A673 (cell line): ENCODE data around the gene CUL1. TPM values are rescaled to one million over a fixed set of nuclear protein-coding genes. Genes with fewer than 3 reads are reported as not detected.

Experiments used
- BruUV-seq: library from RNA; stranded (reverse); fragments of 400-500 nt; replicated peaks from 2 replicates; lab custom pipeline; 2021; lab: Mats Ljungman, UMichigan
- CTCF ChIA-PET: fragments of 300-600 bp; sonication (Branson Sonifier 250); formaldehyde crosslinking; loops from one replicate; lab custom pipeline; 2022; ENCODE audit warnings: antibody characterized with exemption; lab: Charles Lee
- POLR2A ChIA-PET: fragments of 300-600 bp; sonication (Branson Sonifier 250); formaldehyde crosslinking; loops from one replicate; lab custom pipeline; 2022; ENCODE audit warnings: antibody characterized with exemption; ENCODE audit not compliant: low non-redundant PET; lab: Charles Lee
- DNase-seq: peaks from one replicate; pipeline ENCODE4 v3.0.0-alpha.2; 2015; ENCODE audit warnings: low spot score
- H3K27ac ChIP-seq: fragments of 200-600 bp; sonication (generic); 2 replicates; pipeline ENCODE4 v1.5.1; 2016; ENCODE audit warnings: mixed run types, low read depth, mild to moderate bottlenecking, mixed read lengths, antibody characterized with exemption, low read length; ENCODE audit not compliant: poor library complexity, severe bottlenecking
- H3K27me3 ChIP-seq: fragments of 200-600 bp; sonication (generic); replicated peaks from 2 replicates; pipeline ENCODE4 v1.6.1; 2017; ENCODE audit warnings: mixed run types, low read depth, mild to moderate bottlenecking, mixed read lengths, antibody characterized with exemption, low read length; ENCODE audit not compliant: insufficient read depth, poor library complexity
- H3K36me3 ChIP-seq: fragments of 200-600 bp; sonication (generic); 2 replicates; pipeline ENCODE4 v1.6.1; 2016; ENCODE audit warnings: mixed run types, mild to moderate bottlenecking, mixed read lengths, antibody characterized with exemption, low read length; ENCODE audit not compliant: insufficient read depth, poor library complexity, severe bottlenecking
- H3K4me1 ChIP-seq: fragments of 200-600 bp; sonication (generic); 2 replicates; pipeline ENCODE4 v1.6.1; 2017; ENCODE audit warnings: mixed run types, mild to moderate bottlenecking, mixed read lengths, antibody characterized with exemption, low read length; ENCODE audit not compliant: insufficient read depth, poor library complexity, severe bottlenecking
- H3K4me3 ChIP-seq: fragments of 200-600 bp; sonication (generic); 2 replicates; pipeline ENCODE4 v1.5.1; 2016; ENCODE audit warnings: low read depth, mixed run types, mild to moderate bottlenecking, mixed read lengths, low read length; ENCODE audit not compliant: poor library complexity, severe bottlenecking
- H3K9me3 ChIP-seq: fragments of 200-600 bp; sonication (generic); 2 replicates; pipeline ENCODE4 v1.6.1; 2016; ENCODE audit warnings: mixed run types, low read depth, mild to moderate bottlenecking, mixed read lengths, antibody characterized with exemption, low read length; ENCODE audit not compliant: poor library complexity, severe bottlenecking
- EZH2 ChIP-seq: fragments of 200-600 bp; sonication (generic); IDR thresholded peaks from 2 replicates; pipeline ENCODE4 v1.6.1; 2017; ENCODE audit warnings: borderline replicate concordance, low read depth, mild to moderate bottlenecking, mixed read lengths, antibody characterized with exemption, low read length; ENCODE audit not compliant: poor library complexity, severe bottlenecking
- intact Hi-C: fragments of 100-400 bp; cut with micrococcal nuclease; formaldehyde crosslinking; loops from one replicate; pipeline ENCODE4 v1.10.0; 2022; ENCODE audit not compliant: unreplicated experiment
- total RNA-seq: library from RNA; stranded (reverse); gene quantifications from 2 replicates; pipeline ENCODE4 v1.2.3, GENCODE V29; 2021
- TF ChIP-seq, protein P1 (sequence below): fragments of 300-800, 200-600 bp; sonication (generic); conservative IDR thresholded peaks from 2 replicates; pipeline ENCODE4 v1.5.1; 2017; ENCODE audit warnings: low read depth, mild to moderate bottlenecking, antibody characterized with exemption, low read length, moderate library complexity, mixed read lengths

CUL1 gene
- total RNA-seq, 1 experiment from 2014 or later, result 75.5 TPM

GRCh38 chr7:148657929-148658328 is 40.8 kb upstream of the CUL1 start:
- no peaks in the 10 kb centered on the region for H3K27me3 ChIP-seq
- no peaks in the 10 kb centered on the region for H3K4me1 ChIP-seq
- ChIA-PET POLR2A (no interaction called here), CTCF (no interaction called here)
- H3K27ac ChIP-seq, result no peak overlapping the region
- no peaks in the 10 kb centered on the region for H3K9me3 ChIP-seq
- TF ChIP-seq, protein P1, sequence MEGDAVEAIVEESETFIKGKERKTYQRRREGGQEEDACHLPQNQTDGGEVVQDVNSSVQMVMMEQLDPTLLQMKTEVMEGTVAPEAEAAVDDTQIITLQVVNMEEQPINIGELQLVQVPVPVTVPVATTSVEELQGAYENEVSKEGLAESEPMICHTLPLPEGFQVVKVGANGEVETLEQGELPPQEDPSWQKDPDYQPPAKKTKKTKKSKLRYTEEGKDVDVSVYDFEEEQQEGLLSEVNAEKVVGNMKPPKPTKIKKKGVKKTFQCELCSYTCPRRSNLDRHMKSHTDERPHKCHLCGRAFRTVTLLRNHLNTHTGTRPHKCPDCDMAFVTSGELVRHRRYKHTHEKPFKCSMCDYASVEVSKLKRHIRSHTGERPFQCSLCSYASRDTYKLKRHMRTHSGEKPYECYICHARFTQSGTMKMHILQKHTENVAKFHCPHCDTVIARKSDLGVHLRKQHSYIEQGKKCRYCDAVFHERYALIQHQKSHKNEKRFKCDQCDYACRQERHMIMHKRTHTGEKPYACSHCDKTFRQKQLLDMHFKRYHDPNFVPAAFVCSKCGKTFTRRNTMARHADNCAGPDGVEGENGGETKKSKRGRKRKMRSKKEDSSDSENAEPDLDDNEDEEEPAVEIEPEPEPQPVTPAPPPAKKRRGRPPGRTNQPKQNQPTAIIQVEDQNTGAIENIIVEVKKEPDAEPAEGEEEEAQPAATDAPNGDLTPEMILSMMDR, result no peak
- no peak for TF ChIP-seq EZH2
- no TSS peak for BruUV-seq
- no peaks in the 10 kb centered on the region for H3K36me3 ChIP-seq
- DNase-seq, result no peak
- intact Hi-C loops, result no loop called here
- no peak overlapping the region for H3K4me3 ChIP-seq

DNA sequence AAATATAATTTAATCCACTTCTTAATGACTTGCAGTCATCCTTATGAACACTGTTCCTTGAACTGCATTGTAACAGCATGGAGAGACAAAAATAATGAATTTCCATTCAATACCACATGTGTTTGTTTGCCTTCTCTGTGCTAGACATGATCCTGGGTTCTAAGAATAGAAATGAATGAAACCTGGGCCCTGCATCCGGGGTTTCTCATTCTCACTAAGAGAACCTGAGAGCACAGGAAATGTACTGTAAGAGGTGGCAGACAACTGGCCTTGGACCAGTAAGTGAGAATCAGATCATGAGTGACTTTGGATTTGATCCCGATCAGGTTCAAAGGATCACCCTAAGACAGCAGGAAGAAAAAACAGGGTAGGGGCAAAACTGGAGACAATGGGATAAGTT is 37.2 kb upstream of the CUL1 start:
- no peaks in the 10 kb centered on the region for H3K27me3 ChIP-seq
- ChIA-PET CTCF (no interaction called here), POLR2A (no interaction called here)
- intact Hi-C loops, result no loop called here
- TF ChIP-seq, protein P1, result no peak
- no peak for TF ChIP-seq EZH2
- no peak for DNase-seq
- no peaks in the 10 kb centered on the region for H3K9me3 ChIP-seq
- H3K27ac ChIP-seq, result no peak overlapping the region
- no TSS peak for BruUV-seq
- H3K4me3 ChIP-seq, result no peak overlapping the region
- no peaks in the 10 kb centered on the region for H3K36me3 ChIP-seq
- no peaks in the 10 kb centered on the region for H3K4me1 ChIP-seq

DNA sequence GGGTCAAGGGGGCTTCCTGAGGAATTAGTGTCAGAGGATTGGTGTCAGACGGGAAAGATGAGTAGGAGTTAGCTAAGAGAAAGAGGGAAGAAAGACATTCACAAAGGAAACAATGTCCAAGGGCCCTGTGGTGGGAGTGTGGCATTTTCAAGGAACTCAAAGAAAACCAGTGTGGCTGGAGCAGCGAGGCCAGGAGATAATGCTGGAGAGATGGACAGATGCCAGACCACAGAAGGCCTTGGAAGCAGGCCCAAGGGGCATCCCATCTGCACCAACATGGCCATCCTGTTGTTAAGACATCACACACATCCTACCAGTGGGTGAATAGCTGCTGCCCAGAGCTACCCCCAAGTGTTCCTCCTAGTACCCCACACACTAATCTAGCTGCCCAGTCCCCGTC is 36.1 kb upstream of the CUL1 start:
- no TSS peak for BruUV-seq
- no peak overlapping the region for H3K27ac ChIP-seq
- TF ChIP-seq, protein P1, result no peak
- TF ChIP-seq EZH2, result no peak
- no peaks in the 10 kb centered on the region for H3K9me3 ChIP-seq
- H3K27me3 ChIP-seq, result no peaks in the 10 kb centered on the region
- POLR2A ChIA-PET, result no interaction called here
- H3K36me3 ChIP-seq, result no peaks in the 10 kb centered on the region
- no peak overlapping the region for H3K4me3 ChIP-seq
- intact Hi-C loops, result no loop called here
- no peaks in the 10 kb centered on the region for H3K4me1 ChIP-seq
- no peak for DNase-seq
- CTCF ChIA-PET, result no interaction called here
